SIG-M5 treated with dmso at 0.1 percent for 504 hours (cell line): Measurements from ENCODE around the gene CDH4.

Source experiments
- DNase-seq: peaks from one replicate; lab custom pipeline; 2025; ENCODE audit not compliant: unreplicated experiment; lab: John Stamatoyannopoulos, UW

The CDH4 gene

DNA sequence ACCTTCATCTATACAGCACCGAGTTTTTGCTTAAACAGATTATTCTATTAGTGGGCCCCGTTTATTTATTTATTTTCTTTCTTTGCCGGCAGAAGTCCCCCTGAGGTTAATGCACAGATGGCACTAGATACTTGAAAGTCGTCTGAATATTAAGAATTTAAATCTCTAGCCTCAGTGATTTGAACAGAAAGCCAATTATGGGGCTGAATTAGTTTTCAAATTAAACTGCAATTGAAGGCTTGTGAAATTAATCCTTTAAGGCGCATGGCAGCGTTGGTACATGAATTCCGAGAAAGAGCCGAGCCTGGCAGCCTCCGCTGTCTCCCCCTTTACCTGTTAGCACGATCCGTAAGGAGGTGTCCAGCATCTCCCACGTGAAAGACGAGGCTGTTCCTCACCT is 610.8 kb downstream of the CDH4 start:
- DNase-seq, result no peak

DNA sequence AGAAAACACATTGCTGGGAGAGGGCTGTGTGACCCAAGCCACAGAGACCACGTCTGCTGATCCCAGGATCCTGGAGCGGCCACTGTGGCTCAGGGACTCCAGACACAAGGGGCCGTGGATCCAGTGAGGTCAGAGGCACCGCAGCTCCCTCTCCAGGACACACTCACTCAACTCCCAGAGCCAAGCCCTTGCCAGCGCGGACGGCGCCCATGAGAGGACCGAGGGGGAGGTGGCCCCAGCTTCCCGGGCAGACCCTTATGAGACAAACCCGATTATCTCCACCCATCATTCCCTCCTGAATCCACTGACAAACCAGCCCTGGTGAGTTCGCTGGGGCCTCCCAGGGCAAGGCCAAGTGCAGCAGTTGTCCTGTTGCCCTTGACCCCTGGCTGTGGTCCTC is 612.4 kb downstream of the CDH4 start:
- no peak for DNase-seq

DNA sequence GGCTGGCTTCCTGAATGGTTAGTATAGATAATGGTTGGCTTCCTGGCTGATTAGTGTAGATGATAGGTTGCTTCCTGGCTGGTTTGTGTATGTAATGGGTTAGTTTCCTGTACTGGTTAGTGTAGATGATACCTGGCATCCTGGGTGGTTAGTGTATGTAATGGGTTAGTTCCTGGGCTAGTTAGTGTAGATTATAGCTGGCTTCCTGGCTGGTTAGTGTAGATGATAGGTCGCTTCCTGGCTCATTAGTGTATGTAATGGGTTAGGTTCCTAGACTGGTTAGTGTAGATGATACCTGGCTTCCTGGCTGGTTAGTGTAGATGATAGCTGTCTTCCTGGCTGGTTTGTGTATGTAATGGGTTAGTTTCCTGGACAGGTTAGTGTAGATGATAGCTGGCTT is 613.3 kb downstream of the CDH4 start:
- DNase-seq, result no peak

DNA sequence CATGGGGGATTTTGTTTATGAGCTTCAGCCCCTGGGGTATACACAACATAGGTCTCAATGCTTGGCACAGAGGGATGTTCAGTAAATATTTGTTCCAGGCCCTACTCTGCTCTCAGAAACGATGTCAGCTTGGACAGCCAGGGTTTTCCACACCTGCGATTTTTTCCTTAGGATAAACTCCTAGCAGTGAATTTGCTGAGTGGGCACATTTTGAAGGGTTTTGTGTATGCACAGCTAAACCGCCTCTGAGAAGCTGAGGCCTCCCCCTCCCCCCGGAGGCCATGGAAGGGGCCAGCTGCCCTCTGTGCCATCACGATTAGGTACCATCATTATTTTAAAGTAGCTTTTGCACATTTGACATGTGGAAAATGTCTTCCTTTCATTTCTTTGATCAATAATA is 614.1 kb downstream of the CDH4 start:
- DNase-seq, result no peak

DNA sequence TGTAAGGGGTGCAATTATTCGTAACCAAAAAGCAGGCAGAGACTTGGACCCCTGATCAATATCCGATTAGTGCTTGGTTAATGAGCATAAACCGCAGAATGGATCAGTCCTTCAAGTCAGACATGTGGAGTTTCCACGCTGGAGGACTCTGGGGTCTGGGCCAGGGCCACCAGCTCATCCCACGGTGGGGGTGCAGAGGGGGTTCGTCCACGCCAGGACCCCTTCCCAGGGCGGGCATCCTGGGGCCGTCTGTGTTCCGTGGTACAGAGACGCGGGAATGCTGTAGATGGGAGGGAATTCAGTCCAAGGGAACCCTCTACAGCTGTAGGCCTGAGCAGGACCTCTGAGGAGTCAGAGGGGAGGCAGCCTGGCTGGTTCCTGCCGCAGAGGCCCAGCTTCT is 615.9 kb downstream of the CDH4 start:
- DNase-seq, result no peak

DNA sequence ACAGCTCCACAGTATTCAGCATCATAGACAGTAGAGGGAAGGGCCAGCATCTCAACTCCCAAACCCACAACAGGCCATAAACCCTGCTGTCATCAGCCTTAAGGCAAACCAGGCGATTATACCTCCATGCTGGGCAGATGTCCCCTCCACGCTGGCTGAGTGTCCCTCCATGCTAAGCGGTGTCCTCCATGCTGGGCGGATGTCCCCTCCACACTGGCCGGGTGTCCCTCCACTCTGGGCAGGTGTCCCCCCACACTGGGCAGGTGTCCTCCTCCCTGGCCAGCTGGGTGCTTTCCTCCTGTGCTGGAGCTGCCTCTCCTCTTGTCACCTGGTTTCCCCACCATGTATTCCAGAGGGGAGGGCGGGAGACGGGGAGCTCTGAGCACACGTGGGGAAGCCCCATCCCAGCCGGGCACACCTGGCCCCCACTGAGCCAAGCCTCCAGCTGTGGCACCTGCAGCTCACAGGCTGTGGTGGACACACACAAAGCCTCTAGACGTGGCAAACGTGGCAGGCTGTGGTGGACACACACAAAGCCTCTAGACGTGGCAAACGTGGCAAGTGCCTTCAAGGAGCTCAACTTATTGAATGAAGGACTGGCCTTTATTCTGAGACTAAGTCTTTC is 616.5 kb downstream of the CDH4 start:
- DNase-seq, result no peak

DNA sequence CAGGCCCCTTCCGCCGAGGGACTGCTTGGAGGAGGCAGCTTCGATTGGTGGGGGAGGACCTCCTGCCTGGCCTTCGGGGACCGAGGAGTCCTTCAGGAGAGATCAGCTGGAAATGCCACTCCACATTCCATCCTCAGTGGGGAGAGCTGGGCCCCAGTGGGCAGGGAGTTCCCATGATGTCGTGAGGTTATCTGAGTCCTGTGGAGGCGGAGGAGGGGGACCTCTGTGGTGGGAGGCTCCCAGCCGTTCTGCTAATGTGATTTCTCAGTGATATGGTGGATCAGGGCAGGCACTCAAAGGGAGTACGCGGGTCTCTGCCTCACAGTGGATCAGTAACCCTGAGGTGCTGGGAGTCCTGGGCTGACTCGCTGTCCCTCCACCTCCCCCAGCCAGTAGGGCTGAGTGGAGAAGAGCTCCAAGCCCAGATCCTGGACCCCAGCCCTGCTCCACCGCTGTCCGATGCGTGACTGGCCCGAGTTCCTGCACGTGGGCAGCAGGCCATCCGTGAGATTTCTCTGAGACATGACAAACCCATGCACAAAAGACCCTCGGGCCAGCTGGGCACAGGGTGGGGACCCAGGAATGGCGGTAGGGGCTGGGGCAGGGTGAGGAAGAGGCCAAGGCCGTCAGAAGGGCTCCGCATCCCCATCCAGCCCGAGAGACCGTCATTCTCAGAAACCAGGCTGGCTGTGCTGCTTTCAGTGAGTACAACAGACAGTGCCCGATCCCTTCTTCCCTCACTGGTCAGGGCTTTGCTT is 617.9 kb downstream of the CDH4 start:
- DNase-seq, result no peak

DNA sequence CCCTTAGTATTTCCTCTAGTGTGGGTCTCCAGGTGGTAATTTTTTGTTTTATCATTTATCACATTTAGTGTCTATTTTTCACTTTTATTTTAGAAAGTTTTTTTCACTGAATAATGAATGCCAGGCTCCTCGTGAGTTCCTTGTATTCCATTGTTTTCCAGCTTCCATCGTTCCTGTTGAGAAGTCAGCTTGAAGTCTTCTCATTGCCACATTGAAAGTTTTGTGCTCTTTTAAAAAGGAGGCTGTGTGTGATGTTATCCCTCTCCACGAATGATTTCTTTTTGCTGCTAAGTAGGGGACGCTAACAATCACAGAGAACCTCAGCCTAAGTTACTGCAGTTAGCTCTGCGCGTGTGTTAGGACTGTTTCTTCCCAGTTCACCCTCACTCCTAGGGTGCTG is 619.1 kb downstream of the CDH4 start:
- no peak for DNase-seq

DNA sequence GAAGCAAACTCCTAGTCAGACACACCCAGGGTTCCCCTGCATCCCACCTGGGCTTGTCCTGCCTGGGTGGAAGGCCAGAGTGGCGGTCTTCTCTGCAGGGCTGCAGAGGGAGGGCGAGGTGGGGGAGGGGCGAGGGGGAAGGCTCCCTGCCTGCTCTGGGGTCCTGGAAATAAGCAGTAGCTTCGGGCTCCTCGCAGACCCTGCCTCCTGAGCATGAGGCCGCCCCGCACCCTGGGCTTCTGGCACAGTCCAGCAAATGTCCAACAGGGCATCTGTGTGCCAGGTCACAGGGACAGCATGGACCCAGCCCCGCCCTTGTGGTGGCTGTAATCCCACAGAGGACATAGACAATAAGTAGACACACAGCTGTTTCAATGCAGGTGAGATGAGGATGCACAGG is 619.9 kb downstream of the CDH4 start:
- DNase-seq, result no peak

DNA sequence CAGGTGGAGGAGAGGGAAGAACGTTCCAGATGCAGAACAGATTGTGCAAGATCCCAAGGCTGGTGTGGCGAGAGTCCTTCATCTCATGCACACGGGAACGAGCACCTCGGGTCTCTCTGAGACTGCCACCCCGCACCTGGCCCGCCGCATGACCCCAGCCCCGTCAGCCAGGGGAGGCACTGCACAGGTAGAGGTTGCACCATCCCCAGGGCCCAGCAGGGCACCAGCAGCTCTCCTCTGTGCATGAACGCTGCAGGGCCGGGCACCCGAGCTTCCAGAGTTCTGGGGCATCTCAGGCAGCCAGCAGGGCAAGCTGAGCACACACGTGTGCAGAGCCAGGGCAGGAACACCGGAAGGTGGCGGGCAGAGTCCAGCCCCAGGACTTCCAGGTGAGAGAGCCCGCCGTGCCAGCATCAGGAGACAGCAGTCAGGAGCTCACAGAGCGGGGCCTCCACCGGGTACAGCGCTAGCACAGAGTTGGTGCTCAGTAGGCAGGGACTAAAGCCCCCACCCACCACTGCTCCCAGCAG is 620.4 kb downstream of the CDH4 start:
- no peak for DNase-seq

DNA sequence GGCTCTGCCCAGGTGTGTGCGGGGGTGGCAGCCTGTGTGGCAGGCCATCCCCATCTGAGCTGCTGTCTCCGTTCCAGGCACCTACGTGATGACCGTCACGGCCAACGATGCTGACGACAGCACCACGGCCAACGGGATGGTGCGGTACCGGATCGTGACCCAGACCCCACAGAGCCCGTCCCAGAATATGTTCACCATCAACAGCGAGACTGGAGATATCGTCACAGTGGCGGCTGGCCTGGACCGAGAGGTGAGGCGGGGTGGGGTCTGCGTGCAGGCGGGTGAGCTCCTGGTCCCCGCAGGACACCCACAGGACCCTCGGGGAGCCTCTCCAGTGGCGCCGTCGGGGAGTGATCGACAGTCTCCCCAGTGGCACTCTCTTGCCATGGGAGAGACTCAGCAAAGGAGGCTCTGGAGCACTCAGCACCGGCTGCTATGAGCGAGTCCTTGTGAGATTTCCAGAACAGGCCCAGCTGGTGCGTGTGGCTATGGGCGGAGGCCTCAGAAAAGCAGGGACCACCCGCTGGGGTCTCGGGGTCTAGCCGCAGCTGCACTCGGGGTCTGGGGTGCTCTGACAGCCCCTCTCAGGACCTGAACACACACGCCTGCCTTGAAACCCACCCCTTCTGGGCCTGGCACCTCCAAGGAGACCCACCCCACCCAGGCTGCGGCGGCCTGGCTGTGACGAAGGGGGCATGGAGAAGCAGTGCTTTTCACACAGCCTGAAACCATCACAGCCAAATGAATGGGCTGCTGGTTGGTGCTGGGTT is 621.8 kb downstream of the CDH4 start:
- no peak for DNase-seq

DNA sequence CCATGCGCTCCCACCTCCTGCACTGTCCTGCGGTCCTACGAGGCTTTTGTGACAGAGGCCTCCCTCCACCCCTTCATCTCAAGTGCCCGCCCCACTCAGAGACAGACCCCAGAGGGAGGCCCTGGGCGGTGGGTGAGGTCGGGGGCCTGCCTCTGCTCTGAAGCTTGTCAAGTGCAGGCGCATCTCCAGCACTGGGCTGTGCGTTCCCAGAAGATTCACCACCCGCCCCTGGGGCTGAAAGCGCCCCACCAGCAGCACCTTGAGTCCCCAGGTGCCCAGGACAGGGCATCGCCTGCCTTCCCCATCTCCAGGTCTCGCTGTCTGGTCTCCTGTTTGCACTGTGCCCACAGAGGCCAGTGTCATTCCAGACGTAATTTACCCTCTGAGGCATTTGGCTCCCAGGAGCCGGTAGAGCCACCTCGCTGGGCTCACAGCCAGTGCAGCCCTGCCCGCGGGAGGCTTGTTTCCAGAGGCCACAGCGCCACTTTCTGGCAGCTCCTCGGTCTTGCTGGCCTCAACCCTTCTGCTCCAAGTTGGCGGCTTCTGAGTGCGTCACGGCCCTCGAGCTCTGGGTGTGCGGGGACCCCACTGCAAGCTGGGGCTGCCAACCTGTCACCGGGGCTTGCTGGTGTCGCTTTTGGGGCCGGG is 622.5 kb downstream of the CDH4 start:
- peak; percentile 47 for DNase-seq

DNA sequence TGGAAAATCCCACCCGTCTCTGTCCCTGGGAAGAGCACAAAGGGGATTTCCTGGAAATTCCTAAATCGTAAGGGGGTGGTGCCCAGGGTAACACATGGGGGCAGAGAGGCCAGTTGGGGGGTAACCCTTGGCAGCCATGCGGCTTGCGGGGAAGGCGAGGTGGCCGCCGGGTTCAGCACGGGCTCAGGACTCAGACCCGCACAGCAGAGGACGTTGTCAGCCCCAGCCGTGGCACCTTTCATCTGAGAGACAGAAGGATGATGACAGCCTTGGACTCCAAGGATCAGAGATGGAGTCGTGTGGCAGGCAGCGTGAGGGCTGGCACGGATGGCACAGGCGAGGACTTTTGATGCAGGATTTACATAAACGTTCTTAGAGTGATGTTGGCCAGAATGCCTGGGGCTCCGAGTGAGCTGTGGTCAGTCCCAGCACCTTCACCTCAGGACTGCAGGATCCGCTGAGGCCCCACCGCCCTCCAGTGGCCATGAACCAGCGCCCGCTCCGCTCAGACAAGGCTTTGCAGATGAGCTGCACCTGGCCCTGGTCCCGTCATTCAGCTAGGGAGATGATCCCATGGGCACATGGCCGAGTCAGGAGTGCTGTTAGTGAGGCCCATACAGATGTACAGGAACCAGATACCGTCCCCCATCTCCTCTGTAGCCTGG is 623.3 kb downstream of the CDH4 start:
- DNase-seq, result no peak

DNA sequence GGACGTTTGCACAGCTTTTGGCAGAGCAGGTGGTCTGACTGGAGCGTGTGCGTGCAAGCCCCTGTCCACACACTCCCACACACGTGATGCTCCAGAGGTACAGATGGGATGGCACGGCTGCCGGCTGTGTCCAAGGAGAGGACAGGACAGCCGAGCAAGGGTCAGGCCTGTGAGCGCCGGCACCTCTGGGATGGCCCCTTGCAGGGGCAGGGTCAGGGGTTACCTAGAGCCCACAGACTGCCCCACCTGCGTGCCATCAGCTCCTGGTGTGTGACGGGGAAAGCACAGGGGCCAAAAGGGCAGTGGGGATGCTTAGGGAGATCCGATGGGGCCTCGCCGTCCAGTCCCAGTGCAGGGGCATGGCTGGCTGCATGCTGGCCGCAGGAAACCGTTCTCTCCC is 623.9 kb downstream of the CDH4 start:
- DNase-seq, result no peak

DNA sequence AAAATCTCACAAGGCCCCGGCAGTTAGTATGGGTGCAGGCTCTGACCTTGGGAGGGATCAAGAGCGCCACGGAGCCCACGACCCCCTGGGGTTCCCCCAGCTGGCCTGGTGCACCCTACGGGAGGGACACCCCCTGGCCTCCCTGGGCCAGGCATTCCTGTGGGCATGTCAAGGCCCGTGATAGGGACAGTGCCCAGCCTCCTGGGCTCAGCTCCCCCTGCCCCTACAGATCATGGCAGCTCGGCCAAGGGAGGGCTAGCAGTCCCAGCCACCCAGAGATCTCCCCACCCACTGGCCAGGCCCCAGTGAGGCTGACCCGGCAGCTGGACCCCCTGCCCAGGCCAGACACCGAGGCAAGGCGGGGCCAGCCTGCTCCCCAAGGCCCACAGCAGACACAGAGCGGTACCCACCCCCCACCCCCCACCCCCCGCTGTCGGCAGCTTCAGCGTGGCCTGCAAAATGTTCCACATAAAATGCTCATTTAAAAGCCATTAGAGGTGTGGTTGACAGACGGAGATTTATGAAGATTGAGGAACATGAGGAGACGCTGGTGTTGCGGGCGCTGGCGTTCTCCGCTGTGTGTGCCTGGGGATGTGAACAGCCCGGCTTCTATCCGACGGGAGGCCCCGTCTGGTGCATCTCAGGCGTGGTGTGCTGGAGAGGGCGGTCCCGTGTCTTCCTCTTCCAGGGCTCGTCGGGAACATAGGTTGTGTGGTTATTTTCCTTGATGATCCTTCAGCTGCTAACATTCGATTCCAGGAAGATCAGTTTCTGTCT is 625.1 kb downstream of the CDH4 start:
- no peak for DNase-seq

DNA sequence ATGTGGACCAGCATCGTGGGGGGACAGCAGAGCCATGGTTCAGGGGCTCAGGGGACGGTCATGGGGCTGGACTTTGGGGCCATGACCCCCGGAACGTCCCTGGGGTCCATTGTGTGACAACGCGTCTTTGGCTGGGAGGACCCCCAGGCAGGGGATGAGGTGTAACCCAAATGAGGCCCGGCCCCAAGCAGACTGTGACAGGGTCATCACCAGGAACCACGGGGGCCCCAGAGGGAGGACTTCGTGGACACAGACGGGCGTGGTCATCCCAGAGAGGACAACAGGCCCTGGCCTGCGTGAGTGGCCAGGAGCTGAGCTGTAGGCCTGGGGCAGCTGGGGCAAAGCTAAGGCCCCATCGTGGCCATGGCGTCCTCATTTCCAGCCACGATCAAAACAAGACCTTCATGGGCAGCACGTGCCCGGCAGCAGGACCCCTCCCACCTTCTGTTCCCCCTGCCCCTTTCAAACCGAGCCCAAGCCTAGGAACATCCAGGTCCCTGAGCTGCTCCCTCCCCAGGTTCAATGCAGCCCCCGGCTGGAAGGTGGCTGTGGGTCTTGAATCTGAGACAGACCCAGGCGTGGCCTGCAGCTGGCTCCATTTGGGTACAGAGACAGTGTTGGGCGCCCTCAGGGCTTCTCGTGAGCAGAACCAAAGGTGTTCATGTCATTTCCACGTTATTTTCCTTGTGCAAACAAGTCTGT is 625.9 kb downstream of the CDH4 start:
- DNase-seq, result no peak

DNA sequence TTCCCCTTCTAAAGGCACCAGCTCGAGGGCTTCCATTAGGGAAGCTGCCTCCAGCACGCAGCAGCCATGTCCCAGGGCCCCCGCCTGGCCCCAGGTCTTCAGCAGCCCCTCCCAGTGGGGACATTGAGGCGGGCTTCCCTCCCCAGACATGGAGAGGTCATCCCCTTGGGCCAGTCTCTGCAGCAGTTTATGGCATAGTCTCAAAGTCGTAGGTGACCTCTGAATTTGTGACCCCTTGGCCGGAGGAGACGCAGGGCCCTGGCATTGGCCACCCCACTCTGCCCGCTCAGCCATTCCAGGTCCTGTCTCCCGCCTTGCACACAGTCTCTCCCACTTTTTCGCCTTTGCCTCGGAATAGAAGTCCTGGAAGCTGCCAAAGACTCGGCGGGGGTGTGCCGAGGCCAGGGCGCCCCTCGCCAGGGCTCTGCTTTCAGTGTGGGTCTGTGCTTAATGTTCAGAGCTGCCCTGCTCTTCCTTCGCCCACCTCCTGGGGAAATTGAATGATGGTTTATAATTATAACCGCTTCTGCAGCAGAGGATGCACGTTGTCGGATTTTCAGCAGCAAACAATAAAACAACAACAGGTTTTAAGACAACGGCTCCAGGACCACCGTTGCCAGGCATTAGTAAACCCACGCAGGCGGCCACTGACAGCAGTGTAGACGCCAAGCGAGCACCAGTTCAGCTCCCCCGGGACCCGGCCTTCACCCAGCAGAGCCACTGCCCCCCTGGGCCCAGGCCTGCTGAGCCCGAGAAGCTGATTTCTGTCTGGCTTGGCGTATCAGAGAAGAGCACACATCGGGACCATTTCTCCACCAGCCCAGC is 626.6 kb downstream of the CDH4 start:
- DNase-seq, result no peak

DNA sequence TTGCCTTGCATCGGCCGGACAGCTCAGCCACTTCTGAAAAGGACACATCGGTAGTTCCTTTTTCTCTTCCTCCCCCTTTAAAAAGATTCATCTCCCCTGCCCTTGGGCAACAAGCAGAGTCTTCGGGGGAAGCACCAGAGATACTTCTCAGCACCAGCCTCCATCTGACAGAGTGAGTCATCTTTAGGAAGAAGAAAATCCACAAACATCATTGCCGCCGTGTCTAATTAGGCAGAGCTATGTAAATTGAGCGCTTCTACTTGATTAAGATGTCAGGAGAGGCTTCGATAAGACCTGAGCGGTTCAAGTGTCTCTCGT is 627.2 kb downstream of the CDH4 start:
- no peak for DNase-seq

DNA sequence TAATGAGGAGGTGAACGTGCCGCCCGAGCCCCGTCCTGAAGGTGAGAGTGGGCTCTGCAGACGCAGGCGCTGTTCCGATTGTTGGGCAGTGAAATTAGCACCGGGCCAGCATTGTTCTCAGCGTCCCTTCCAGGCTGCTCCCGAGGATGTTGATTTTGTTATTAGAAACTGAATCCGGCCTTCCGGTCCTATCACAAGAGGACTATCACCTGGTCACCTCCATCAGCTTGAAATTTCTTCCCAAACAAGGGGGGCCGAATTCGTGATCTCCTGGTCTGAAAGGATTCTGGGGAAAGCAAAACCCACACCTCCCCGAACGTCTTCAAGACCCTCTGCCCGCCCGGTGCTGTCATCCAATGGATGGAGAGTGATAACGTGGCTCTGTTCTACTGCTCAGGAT is 627.6 kb downstream of the CDH4 start:
- DNase-seq, result no peak
